Stimulated activated memory B cell treated with anti-CD40 and anti-IgM and Interleukin-4, amounts not matched to agents 10 μg/mL and 1 μg/mL and 100 μg/mL, for 72 hours (primary cell): Measurements from ENCODE around the gene LRRD1.
"Not testable (repeated sequence)": the region's sequence is repeated elsewhere in the genome, so short reads cannot be mapped to it uniquely, and the experiment has no call there.

ENCODE experiments used
- ATAC-seq: fragments of 150-1000 bp; cut with Tn5 transposase; 2 replicates; pipeline ENCODE4 v1.10.0; 2021
- H3K27ac Mint-ChIP-seq: one replicate; pipeline ENCODE4 v1.8.0; 2022; ENCODE audit warnings: mild to moderate bottlenecking, mixed read lengths
- H3K27me3 Mint-ChIP-seq: one replicate; pipeline ENCODE4 v1.8.0; 2022; ENCODE audit warnings: mixed read lengths
- H3K36me3 Mint-ChIP-seq: one replicate; pipeline ENCODE4 v1.8.0; 2022; ENCODE audit warnings: mixed read lengths
- H3K4me1 Mint-ChIP-seq: one replicate; pipeline ENCODE4 v1.8.0; 2022; ENCODE audit warnings: mixed read lengths
- H3K4me3 Mint-ChIP-seq: one replicate; pipeline ENCODE4 v1.8.0; 2022; ENCODE audit warnings: mild to moderate bottlenecking, moderate library complexity, mixed read lengths
- H3K9me3 Mint-ChIP-seq: one replicate; pipeline ENCODE4 v1.8.0; 2022; ENCODE audit warnings: mixed read lengths

LRRD1 gene

DNA sequence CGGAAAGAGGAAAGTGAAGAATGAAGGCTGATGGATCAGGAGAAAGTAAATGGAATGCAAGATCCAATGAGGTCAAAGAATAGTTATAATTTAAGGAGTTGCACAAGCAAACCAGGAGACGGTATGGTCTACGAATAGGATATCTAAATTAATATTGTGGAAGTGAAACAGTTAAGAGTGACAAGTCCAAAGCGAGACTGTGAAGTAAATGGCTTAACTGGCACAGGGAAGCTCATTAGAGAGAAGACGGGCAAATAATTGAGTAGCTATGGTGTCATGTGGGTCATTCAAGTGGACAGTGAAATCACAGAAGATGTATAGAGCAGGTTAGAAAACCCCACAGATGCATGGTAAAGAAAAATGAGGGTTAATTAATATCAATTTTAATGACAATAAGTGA is 47.8 kb downstream of the LRRD1 start:
- Mint-ChIP-seq H3K27me3 (no peaks in the 10 kb centered on the region), H3K36me3 (peaks cover 38% of the 10 kb centered on the region), H3K9me3 (no peaks in the 10 kb centered on the region), H3K4me3 (peak overlapping the region; percentile 34), H3K4me1 (peaks cover 37% of the 10 kb centered on the region), H3K27ac (no peak overlapping the region)
- no peak for ATAC-seq

DNA sequence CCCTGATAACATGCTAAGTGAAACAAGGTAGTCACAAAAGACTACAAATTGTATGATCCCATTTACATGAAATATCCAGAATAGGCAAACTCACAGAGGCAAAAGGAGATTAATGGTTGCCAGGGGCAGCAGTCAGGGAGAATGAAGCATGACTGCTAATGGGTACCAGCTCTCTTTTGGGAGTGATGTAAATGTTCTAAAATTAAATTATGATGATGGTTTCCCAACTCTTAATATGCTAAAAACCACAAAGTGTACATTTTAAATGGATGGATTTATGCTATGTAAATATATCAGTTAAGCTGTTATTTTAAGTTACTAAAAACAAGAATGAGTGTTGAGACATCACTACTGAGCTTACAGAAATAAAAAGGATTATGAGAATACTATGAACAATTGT is 57.3 kb downstream of the LRRD1 start:
- no peaks in the 10 kb centered on the region for H3K9me3 Mint-ChIP-seq
- no peak overlapping the region for H3K4me3 Mint-ChIP-seq
- no peak overlapping the region for H3K27ac Mint-ChIP-seq
- H3K36me3 Mint-ChIP-seq = peaks cover 84% of the 10 kb centered on the region
- H3K27me3 Mint-ChIP-seq = no peaks in the 10 kb centered on the region
- H3K4me1 Mint-ChIP-seq = peaks cover 6% of the 10 kb centered on the region
- ATAC-seq = no peak

DNA sequence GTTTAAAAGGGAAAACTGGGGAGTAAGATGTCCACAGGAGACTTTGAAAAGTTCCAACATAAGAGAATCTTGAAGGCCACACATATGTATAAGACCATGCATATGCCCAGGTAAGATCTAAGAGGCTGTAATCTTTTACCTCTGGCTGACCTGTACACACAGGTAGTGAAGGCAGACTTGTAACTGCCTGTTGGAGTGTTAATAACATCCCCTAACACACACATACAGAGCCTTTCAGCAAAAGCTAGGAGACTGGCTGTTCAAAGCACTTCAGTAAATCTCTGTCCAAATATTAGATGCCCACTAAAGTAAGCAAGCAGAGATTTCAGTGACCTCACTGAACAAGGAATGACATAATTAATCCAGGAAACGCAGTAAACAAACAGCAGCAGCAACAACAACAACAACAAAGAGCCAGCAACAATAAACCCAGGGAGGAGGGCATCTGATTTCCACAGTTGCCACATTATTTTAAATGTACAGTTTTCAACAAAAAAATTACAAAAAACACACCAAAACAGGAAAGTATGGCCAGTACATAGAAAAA is 59.7 kb downstream of the LRRD1 start:
- Mint-ChIP-seq H3K36me3 (peaks cover 84% of the 10 kb centered on the region), H3K27ac (no peak overlapping the region)

DNA sequence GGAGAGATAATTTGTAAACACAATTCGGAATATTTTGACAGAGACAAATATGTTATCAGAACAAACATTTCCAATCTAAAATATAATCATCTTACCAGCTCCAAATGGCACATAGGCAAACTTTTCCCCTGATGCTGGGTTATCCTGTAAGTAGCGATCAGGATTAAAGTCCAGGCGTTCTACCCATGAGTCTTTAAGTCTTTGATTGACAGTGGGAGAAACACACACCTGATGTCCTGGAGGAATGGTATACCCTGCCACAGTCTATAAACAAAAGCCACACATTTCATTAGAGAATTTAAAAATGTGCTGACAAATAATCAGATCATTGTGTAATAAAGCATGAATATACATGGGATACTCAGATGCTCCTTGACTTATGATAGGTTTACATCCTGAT is 62.0 kb downstream of the LRRD1 start:
- Mint-ChIP-seq H3K27ac (no peak overlapping the region), H3K4me3 (no peak overlapping the region), H3K36me3 (peaks cover 79% of the 10 kb centered on the region), H3K9me3 (no peaks in the 10 kb centered on the region), H3K4me1 (peaks cover 17% of the 10 kb centered on the region), H3K27me3 (no peaks in the 10 kb centered on the region)
- no peak for ATAC-seq

More for the DNA sequence above, 59.7 kb downstream of the LRRD1 start:
- Mint-ChIP-seq H3K4me3 (no peak overlapping the region), H3K4me1 (peaks cover 10% of the 10 kb centered on the region), H3K9me3 (no peaks in the 10 kb centered on the region), H3K27me3 (no peaks in the 10 kb centered on the region)
- no peak for ATAC-seq

GRCh38 chr7:92115821-92116220 is 63.1 kb downstream of the LRRD1 start:
- H3K4me3 Mint-ChIP-seq = no peak overlapping the region
- no peaks in the 10 kb centered on the region for H3K27me3 Mint-ChIP-seq
- H3K27ac Mint-ChIP-seq = no peak overlapping the region
- peaks cover 68% of the 10 kb centered on the region for H3K36me3 Mint-ChIP-seq
- no peak for ATAC-seq
- H3K9me3 Mint-ChIP-seq = no peaks in the 10 kb centered on the region
- H3K4me1 Mint-ChIP-seq = peaks cover 17% of the 10 kb centered on the region

DNA sequence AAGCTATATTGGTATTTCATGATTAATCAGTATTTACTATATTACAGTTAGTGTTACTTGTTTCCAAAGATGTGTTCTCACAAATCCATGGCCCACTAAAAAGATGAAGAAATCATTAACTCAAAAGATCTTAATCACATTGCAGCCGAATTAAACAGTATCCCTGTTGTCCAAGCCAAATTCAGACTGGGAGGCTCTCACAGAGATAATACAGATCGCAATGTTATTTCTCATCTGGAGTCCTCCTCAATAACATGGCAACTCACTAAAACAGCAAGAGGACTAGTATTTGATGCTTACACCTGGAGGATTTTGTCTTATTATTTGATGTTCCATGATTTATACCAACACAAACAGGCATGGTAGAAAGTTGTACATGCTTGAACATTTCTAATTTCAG is 68.1 kb downstream of the LRRD1 start:
- ATAC-seq = no peak
- H3K9me3 Mint-ChIP-seq = no peaks in the 10 kb centered on the region
- H3K27me3 Mint-ChIP-seq = no peaks in the 10 kb centered on the region
- peaks cover 21% of the 10 kb centered on the region for H3K4me1 Mint-ChIP-seq
- no peak overlapping the region for H3K4me3 Mint-ChIP-seq
- peaks cover 54% of the 10 kb centered on the region for H3K36me3 Mint-ChIP-seq
- no peak overlapping the region for H3K27ac Mint-ChIP-seq

GRCh38 chr7:92108821-92109220 is 70.1 kb downstream of the LRRD1 start:
- peak overlapping the region; percentile 9 for H3K27ac Mint-ChIP-seq

DNA sequence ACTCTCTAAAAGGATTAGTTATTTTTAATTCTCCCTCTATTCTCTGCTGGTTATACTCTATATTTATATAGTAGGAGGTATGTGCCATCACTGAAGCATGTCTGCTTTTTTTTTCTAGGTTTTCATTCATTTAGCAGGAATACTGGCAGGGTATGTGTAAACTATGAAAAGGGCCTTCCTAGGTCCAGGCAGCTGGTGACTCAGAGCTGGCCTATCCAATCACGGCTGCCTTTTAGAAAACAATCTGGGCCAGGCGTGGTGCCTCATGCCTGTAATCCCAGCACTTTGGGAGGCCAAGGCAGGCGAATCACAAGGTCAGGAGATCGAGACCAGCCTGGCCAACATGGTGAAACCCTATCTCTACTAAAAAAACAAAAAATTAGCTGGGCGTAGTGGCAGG is 76.1 kb downstream of the LRRD1 start:
- H3K9me3 Mint-ChIP-seq, H3K27ac Mint-ChIP-seq, H3K4me3 Mint-ChIP-seq, H3K4me1 Mint-ChIP-seq, H3K27me3 Mint-ChIP-seq, ATAC-seq: not testable (repeated sequence)
- H3K36me3 Mint-ChIP-seq = peaks cover 46% of the 10 kb centered on the region

More at GRCh38 chr7:92108821-92109220, 70.1 kb downstream of the LRRD1 start:
- peaks cover 42% of the 10 kb centered on the region for H3K36me3 Mint-ChIP-seq
- H3K9me3 Mint-ChIP-seq = no peaks in the 10 kb centered on the region
- H3K4me3 Mint-ChIP-seq = no peak overlapping the region
- H3K4me1 Mint-ChIP-seq = peaks cover 16% of the 10 kb centered on the region
- no peak for ATAC-seq
- H3K27me3 Mint-ChIP-seq = no peaks in the 10 kb centered on the region

GRCh38 chr7:92100534-92100933 is 78.4 kb downstream of the LRRD1 start:
- ATAC-seq = no peak
- H3K27me3 Mint-ChIP-seq = no peaks in the 10 kb centered on the region
- peaks cover 53% of the 10 kb centered on the region for H3K36me3 Mint-ChIP-seq
- no peak overlapping the region for H3K27ac Mint-ChIP-seq
- no peaks in the 10 kb centered on the region for H3K4me1 Mint-ChIP-seq
- H3K4me3 Mint-ChIP-seq = no peak overlapping the region
- H3K9me3 Mint-ChIP-seq = no peaks in the 10 kb centered on the region

DNA sequence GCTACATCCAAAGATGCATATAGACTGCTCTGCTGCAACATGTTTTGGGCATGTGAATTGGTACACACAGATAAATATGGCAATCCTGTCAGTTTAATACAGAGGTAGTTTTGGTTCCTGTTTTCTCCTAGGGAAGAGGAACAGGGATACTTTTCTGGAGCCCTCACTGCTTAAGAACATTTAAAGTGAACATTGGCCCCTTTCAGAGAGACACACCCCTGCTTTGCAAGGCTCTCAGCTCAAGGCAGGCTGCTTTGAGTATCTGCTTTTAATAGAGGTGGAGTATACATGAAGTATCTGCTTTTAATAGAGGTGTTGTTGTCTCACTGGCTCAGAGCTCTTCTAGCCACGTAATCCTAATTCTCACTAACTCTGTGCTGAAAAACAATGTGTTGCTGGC is 83.6 kb downstream of the LRRD1 start:
- Mint-ChIP-seq H3K4me1 (no peaks in the 10 kb centered on the region), H3K27me3 (no peaks in the 10 kb centered on the region), H3K9me3 (no peaks in the 10 kb centered on the region), H3K36me3 (peaks cover 62% of the 10 kb centered on the region), H3K27ac (no peak overlapping the region), H3K4me3 (no peak overlapping the region)
- no peak for ATAC-seq
